Measurements from ENCODE around the gene TUBB4B.

GRCh38 chr9:137277329-137278041 is 36.4 kb downstream of the TUBB4B start, which contains the start of gene TOR4A:
- TF ChIP-seq, protein P1, sequence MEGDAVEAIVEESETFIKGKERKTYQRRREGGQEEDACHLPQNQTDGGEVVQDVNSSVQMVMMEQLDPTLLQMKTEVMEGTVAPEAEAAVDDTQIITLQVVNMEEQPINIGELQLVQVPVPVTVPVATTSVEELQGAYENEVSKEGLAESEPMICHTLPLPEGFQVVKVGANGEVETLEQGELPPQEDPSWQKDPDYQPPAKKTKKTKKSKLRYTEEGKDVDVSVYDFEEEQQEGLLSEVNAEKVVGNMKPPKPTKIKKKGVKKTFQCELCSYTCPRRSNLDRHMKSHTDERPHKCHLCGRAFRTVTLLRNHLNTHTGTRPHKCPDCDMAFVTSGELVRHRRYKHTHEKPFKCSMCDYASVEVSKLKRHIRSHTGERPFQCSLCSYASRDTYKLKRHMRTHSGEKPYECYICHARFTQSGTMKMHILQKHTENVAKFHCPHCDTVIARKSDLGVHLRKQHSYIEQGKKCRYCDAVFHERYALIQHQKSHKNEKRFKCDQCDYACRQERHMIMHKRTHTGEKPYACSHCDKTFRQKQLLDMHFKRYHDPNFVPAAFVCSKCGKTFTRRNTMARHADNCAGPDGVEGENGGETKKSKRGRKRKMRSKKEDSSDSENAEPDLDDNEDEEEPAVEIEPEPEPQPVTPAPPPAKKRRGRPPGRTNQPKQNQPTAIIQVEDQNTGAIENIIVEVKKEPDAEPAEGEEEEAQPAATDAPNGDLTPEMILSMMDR (IDR thresholded peaks at IDR 0.05; ENCODE audit: poor library complexity), result peak; percentile 12
- no peak for TF ChIP-seq EZH2 (IDR thresholded peaks at IDR 0.05; ENCODE audit: borderline replicate concordance)

Measured in hepatocyte (in vitro differentiated cells).